ENCODE measurements around the gene RBFOX1. TPM values are rescaled to one million over a fixed set of nuclear protein-coding genes. Genes with fewer than 3 reads are reported as not detected.

RBFOX1 gene
- total RNA-seq, 1 donor from 2014 or later: 0.69 TPM

DNA sequence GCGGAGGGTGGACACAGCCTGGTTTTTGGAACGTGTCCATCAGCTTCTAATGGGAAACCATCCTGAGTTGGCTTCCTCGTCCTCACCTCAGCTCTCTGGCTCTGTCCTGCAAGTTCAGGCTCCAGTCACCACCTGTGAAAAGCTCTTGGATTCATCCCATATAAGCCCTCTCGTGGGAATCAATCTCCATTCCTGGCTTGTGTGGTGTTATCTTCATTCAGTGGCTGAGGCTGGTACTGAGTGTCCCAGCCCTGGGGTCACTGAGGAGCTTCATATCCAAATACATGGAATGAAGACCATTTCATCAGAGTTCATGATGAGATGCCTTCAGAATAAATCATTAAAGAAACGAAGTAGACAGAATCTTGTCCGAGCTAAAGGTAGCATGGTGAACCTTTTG lies 189.2 kb downstream of the RBFOX1 start:
- Mint-ChIP-seq H3K4me3 (ENCODE audit: unreplicated experiment) (no peak overlapping the region), H3K36me3 (ENCODE audit: low read depth, unreplicated experiment) (peaks cover 2% of the 10 kb centered on the region), H3K27ac (ENCODE audit: unreplicated experiment) (no peak overlapping the region), H3K27me3 (ENCODE audit: unreplicated experiment) (no peaks in the 10 kb centered on the region), H3K4me1 (ENCODE audit: unreplicated experiment) (no peaks in the 10 kb centered on the region), H3K9me3 (ENCODE audit: unreplicated experiment) (peaks cover 4% of the 10 kb centered on the region)
- TF ChIP-seq, protein P1, sequence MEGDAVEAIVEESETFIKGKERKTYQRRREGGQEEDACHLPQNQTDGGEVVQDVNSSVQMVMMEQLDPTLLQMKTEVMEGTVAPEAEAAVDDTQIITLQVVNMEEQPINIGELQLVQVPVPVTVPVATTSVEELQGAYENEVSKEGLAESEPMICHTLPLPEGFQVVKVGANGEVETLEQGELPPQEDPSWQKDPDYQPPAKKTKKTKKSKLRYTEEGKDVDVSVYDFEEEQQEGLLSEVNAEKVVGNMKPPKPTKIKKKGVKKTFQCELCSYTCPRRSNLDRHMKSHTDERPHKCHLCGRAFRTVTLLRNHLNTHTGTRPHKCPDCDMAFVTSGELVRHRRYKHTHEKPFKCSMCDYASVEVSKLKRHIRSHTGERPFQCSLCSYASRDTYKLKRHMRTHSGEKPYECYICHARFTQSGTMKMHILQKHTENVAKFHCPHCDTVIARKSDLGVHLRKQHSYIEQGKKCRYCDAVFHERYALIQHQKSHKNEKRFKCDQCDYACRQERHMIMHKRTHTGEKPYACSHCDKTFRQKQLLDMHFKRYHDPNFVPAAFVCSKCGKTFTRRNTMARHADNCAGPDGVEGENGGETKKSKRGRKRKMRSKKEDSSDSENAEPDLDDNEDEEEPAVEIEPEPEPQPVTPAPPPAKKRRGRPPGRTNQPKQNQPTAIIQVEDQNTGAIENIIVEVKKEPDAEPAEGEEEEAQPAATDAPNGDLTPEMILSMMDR (IDR thresholded peaks at IDR 0.05; ENCODE audit: unreplicated experiment): no peak
- no peak for DNase-seq (ENCODE audit: low spot score)

DNA sequence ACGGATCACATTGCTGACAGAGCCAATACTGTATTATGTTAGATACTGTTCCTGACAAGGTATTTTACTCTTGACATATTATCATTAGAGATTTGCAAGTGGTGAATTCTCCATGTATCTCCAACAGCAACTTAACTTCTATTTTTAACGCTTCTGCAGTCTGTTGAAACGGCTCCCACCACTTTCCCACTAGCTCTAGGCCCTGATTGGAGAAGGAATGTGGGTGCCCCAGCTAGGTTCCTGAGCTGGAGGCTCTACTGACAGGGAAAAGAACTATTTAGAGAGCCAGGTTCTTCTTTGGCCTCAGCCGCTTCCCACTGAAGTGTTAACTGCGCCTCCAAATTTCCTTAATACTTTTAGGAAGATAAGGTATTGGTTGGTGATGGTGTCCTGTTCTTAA lies 191.8 kb downstream of the RBFOX1 start:
- Mint-ChIP-seq H3K36me3 (ENCODE audit: low read depth, unreplicated experiment) (no peaks in the 10 kb centered on the region), H3K9me3 (ENCODE audit: unreplicated experiment) (no peaks in the 10 kb centered on the region), H3K27me3 (ENCODE audit: unreplicated experiment) (no peaks in the 10 kb centered on the region), H3K4me3 (ENCODE audit: unreplicated experiment) (no peak overlapping the region), H3K27ac (ENCODE audit: unreplicated experiment) (no peak overlapping the region), H3K4me1 (ENCODE audit: unreplicated experiment) (no peaks in the 10 kb centered on the region)
- TF ChIP-seq, protein P1 (IDR thresholded peaks at IDR 0.05; ENCODE audit: unreplicated experiment): no peak
- no peak for DNase-seq (ENCODE audit: low spot score)

DNA sequence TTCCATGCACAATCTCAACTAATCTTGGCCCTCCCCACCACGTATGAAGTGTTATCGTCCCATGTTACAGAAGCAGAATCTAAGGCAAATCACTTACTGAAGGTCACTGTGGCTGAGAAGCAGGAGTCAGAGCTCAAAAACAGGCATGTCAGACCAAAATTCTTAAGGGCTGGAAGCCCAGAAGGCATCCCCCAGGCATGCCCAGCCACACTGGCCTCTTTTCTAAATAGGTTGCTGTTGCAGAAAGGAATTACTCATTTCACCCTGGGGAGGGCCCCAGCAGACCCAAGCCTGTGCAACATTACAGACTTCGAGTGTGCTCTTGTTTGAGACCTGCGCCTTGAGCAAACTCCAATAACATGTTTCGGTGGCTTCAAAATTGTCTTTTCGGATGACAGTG lies 194.1 kb downstream of the RBFOX1 start:
- Mint-ChIP-seq H3K4me1 (ENCODE audit: unreplicated experiment) (no peaks in the 10 kb centered on the region), H3K27ac (ENCODE audit: unreplicated experiment) (no peak overlapping the region), H3K36me3 (ENCODE audit: low read depth, unreplicated experiment) (no peaks in the 10 kb centered on the region), H3K4me3 (ENCODE audit: unreplicated experiment) (no peak overlapping the region), H3K9me3 (ENCODE audit: unreplicated experiment) (no peaks in the 10 kb centered on the region), H3K27me3 (ENCODE audit: unreplicated experiment) (peaks cover 2% of the 10 kb centered on the region)
- TF ChIP-seq, protein P1 (IDR thresholded peaks at IDR 0.05; ENCODE audit: unreplicated experiment): no peak
- DNase-seq (ENCODE audit: low spot score): no peak

DNA sequence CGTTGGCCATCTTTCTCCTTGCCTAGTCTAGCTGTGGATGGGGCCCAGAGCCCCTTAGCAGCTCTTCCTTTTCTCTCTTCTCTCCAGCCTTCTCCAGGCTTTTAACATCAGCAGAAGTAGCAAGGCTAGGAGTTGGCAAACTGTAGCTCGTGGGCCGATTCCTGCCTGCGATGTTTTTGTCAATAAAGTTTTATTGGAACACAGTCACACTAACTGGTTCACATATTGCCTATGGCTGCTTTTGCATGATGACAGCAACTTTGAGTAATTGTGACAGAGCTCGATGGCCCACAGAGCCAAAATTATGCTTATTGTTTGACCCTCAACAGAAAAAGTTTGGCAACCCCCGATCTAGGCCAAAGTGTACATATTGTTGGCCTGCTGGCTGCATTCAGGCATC lies 199.9 kb downstream of the RBFOX1 start:
- TF ChIP-seq, protein P1 (IDR thresholded peaks at IDR 0.05; ENCODE audit: unreplicated experiment): no peak
- H3K36me3 Mint-ChIP-seq (ENCODE audit: low read depth, unreplicated experiment): no peaks in the 10 kb centered on the region
- DNase-seq (ENCODE audit: low spot score): no peak
- H3K9me3 Mint-ChIP-seq (ENCODE audit: unreplicated experiment): no peaks in the 10 kb centered on the region
- H3K4me1 Mint-ChIP-seq (ENCODE audit: unreplicated experiment): no peaks in the 10 kb centered on the region
- peaks cover 3% of the 10 kb centered on the region for H3K27me3 Mint-ChIP-seq (ENCODE audit: unreplicated experiment)
- H3K27ac Mint-ChIP-seq (ENCODE audit: unreplicated experiment): no peak overlapping the region
- H3K4me3 Mint-ChIP-seq (ENCODE audit: unreplicated experiment): no peak overlapping the region

DNA sequence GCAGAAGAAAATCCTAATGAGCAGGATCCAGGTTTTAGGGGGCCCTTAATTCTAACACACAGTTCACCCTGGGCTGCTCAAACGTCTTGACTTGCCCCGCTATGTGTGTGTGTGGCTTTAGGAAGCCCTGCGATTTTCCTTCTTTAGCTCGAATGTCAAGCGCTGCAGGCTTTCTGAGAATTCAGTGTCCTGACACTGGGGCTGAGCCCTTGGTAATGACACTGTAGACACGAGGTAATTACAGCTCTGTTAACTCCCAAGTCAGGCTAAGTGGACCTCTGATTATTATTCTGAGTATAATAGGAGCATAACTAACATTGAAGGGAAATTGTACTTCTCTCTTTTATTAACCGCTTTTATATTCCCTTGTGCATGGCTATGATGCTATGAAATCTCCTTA lies 202.1 kb downstream of the RBFOX1 start:
- H3K27me3 Mint-ChIP-seq (ENCODE audit: unreplicated experiment): peaks cover 3% of the 10 kb centered on the region
- H3K9me3 Mint-ChIP-seq (ENCODE audit: unreplicated experiment): no peaks in the 10 kb centered on the region
- H3K4me1 Mint-ChIP-seq (ENCODE audit: unreplicated experiment): no peaks in the 10 kb centered on the region
- no peaks in the 10 kb centered on the region for H3K36me3 Mint-ChIP-seq (ENCODE audit: low read depth, unreplicated experiment)
- TF ChIP-seq, protein P1 (IDR thresholded peaks at IDR 0.05; ENCODE audit: unreplicated experiment): no peak
- no peak for DNase-seq (ENCODE audit: low spot score)
- H3K4me3 Mint-ChIP-seq (ENCODE audit: unreplicated experiment): no peak overlapping the region
- H3K27ac Mint-ChIP-seq (ENCODE audit: unreplicated experiment): no peak overlapping the region

Data from endothelial cell (in vitro differentiated cells).